ENCODE measurements around the gene GGACT.

GGACT gene

GRCh38 chr13:100541897-100542825, 46.4 kb downstream of the GGACT start:
- no peaks in the 10 kb centered on the region for H3K9me3 ChIP-seq (replicated peaks; ENCODE audit: insufficient read depth, low read length)
- peaks cover 23% of the 10 kb centered on the region for H3K4me1 ChIP-seq (ENCODE audit: low read length)
- peak overlapping the region; percentile 19; the same call in 1 of the 2 replicates for H3K27ac ChIP-seq (ENCODE audit: low read length)
- H2AFZ ChIP-seq (ENCODE audit: low read length) = no peak overlapping the region
- no peaks in the 10 kb centered on the region for H3K79me2 ChIP-seq (ENCODE audit: low read length)
- H3F3A ChIP-seq (ENCODE audit: insufficient read depth, low read length) = peaks cover 5% of the 10 kb centered on the region; the same call in 1 of the 2 replicates
- no peak for TF ChIP-seq EZH2 (optimal IDR thresholded peaks at IDR 0.05; ENCODE audit: low read depth, low read length)
- no peak for DNase-seq
- 0 out of 2 replicates have a peak, but pooled peaks cover 9% of the 10 kb centered on the region for H3K27me3 ChIP-seq (replicated peaks; ENCODE audit: insufficient read depth, low read length)
- H3K4me3 ChIP-seq (ENCODE audit: low read length) = no peak overlapping the region; the same call in 1 of the 2 replicates
- H3K9me2 ChIP-seq (replicated peaks; ENCODE audit: insufficient read depth, low read length) = no peaks in the 10 kb centered on the region
- peak overlapping the region; percentile 58 for H3K4me2 ChIP-seq (ENCODE audit: low read depth, low read length)
- no peaks in the 10 kb centered on the region for H3K36me3 ChIP-seq (replicated peaks; ENCODE audit: insufficient read depth, low read length)
- H4K20me1 ChIP-seq (ENCODE audit: insufficient read depth, low read length) = no peaks in the 10 kb centered on the region
- H3K9ac ChIP-seq (ENCODE audit: low read length) = no peak overlapping the region

DNA sequence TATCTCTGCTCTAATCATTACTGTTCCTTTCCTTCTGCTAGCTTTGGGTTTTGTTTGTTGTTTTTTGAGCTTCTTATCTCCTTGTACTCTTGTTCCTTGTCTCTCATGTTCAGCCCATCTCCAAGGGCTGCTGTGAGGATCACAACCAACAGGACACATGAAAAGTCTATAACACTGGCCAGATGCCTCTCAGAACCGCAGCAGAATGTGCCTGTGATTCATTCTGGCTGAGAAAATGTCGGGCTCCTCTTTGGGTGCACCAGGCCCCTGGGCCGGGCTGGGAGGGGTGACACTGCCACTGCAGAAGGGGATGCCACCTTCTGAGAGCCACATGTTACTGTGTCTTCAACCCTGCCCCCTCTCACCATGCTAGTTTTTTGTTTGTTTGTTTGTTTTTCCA, 48.0 kb downstream of the GGACT start:
- Histone ChIP-seq H3K4me2 (ENCODE audit: low read depth, low read length) (no peak overlapping the region), H3F3A (ENCODE audit: insufficient read depth, low read length) (peaks cover 5% of the 10 kb centered on the region; the same call in 1 of the 2 replicates), H3K4me3 (ENCODE audit: low read length) (no peak overlapping the region), H3K9me3 (replicated peaks; ENCODE audit: insufficient read depth, low read length) (no peaks in the 10 kb centered on the region), H3K36me3 (replicated peaks; ENCODE audit: insufficient read depth, low read length) (no peaks in the 10 kb centered on the region), H2AFZ (ENCODE audit: low read length) (no peak overlapping the region), H3K27ac (ENCODE audit: low read length) (no peak overlapping the region), H3K9me2 (replicated peaks; ENCODE audit: insufficient read depth, low read length) (no peaks in the 10 kb centered on the region), H4K20me1 (ENCODE audit: insufficient read depth, low read length) (no peaks in the 10 kb centered on the region), H3K79me2 (ENCODE audit: low read length) (no peaks in the 10 kb centered on the region), H3K4me1 (ENCODE audit: low read length) (peaks cover 23% of the 10 kb centered on the region), H3K27me3 (replicated peaks; ENCODE audit: insufficient read depth, low read length) (0 out of 2 replicates have a peak, but pooled peaks cover 9% of the 10 kb centered on the region), H3K9ac (ENCODE audit: low read length) (no peak overlapping the region)
- TF ChIP-seq, protein P1, sequence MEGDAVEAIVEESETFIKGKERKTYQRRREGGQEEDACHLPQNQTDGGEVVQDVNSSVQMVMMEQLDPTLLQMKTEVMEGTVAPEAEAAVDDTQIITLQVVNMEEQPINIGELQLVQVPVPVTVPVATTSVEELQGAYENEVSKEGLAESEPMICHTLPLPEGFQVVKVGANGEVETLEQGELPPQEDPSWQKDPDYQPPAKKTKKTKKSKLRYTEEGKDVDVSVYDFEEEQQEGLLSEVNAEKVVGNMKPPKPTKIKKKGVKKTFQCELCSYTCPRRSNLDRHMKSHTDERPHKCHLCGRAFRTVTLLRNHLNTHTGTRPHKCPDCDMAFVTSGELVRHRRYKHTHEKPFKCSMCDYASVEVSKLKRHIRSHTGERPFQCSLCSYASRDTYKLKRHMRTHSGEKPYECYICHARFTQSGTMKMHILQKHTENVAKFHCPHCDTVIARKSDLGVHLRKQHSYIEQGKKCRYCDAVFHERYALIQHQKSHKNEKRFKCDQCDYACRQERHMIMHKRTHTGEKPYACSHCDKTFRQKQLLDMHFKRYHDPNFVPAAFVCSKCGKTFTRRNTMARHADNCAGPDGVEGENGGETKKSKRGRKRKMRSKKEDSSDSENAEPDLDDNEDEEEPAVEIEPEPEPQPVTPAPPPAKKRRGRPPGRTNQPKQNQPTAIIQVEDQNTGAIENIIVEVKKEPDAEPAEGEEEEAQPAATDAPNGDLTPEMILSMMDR (IDR thresholded peaks at IDR 0.05; ENCODE audit: low read length) = no peak
- TF ChIP-seq EZH2 (optimal IDR thresholded peaks at IDR 0.05; ENCODE audit: low read depth, low read length) (no peak), EZH2phosphoT487 (IDR thresholded peaks at IDR 0.05; ENCODE audit: low read length) (no peak)
- no peak for DNase-seq

GRCh38 chr13:100537951-100538462, 50.6 kb downstream of the GGACT start:
- H3K4me2 ChIP-seq (ENCODE audit: low read depth, low read length) = peak overlapping the region; percentile 15; the same call in 1 of the 2 replicates
- no peak overlapping the region for H3K27ac ChIP-seq (ENCODE audit: low read length)
- H3K4me1 ChIP-seq (ENCODE audit: low read length) = peaks cover 23% of the 10 kb centered on the region
- no peaks in the 10 kb centered on the region for H3K79me2 ChIP-seq (ENCODE audit: low read length)
- peaks cover 5% of the 10 kb centered on the region; the same call in 1 of the 2 replicates for H3F3A ChIP-seq (ENCODE audit: insufficient read depth, low read length)
- no peak overlapping the region for H3K9ac ChIP-seq (ENCODE audit: low read length)
- 0 out of 2 replicates have a peak, but pooled peaks cover 9% of the 10 kb centered on the region for H3K27me3 ChIP-seq (replicated peaks; ENCODE audit: insufficient read depth, low read length)
- no peak for TF ChIP-seq EZH2 (optimal IDR thresholded peaks at IDR 0.05; ENCODE audit: low read depth, low read length)
- TF ChIP-seq, protein P1 (IDR thresholded peaks at IDR 0.05; ENCODE audit: low read length) = no peak
- no peak for TF ChIP-seq EZH2phosphoT487 (IDR thresholded peaks at IDR 0.05; ENCODE audit: low read length)
- no peak overlapping the region for H2AFZ ChIP-seq (ENCODE audit: low read length)
- no peaks in the 10 kb centered on the region for H3K9me3 ChIP-seq (replicated peaks; ENCODE audit: insufficient read depth, low read length)
- DNase-seq = no peak
- no peaks in the 10 kb centered on the region for H4K20me1 ChIP-seq (ENCODE audit: insufficient read depth, low read length)
- no peak overlapping the region for H3K4me3 ChIP-seq (ENCODE audit: low read length)
- H3K9me2 ChIP-seq (replicated peaks; ENCODE audit: insufficient read depth, low read length) = no peaks in the 10 kb centered on the region
- H3K36me3 ChIP-seq (replicated peaks; ENCODE audit: insufficient read depth, low read length) = no peaks in the 10 kb centered on the region

Data from MM.1S (cell line).